ENCODE measurements around the gene CADPS2. TPM values are rescaled to one million over a fixed set of nuclear protein-coding genes. Genes with fewer than 3 reads are reported as not detected.

CADPS2 gene
- total and polyA plus RNA-seq, 2 donors (not counting 1 experiment from before 2014, with no cell fraction given), result 11.5 to 32.2 TPM

DNA sequence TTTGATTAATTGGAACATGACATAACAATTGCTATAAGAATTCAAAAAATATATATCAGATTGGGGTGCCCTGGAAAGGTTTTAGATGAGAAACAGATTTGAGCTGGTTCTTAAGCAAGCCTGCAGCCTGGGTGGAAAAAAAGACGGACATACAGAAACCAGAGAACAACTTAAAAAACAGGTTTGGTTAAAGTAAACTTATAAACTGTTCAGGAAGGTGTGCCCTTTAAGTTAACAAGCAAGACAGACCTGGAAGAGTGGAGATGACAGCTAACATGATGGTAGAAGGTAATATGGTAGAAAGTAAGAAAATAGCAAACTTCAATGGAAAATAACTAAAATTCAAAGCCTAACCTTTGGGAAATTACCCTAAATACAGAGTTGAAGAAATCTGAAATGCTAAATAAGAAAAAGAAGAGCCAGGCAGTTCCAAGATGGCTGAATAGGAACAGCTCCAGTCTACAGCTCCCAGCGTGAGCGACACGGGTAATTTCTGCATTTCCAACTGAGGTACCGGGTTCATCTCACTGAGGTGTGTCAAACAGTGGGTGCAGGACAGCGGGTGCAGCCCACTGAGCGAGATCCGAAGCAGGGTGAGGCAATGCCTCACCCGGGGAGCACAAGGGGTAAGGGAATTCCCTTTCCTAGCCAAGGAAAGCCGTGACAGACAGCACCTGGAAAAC, 52.2 kb downstream of the CADPS2 start:
- H3K4me2 ChIP-seq (ENCODE audit: extremely low read depth, insufficient read depth, low read length), result no peak overlapping the region
- no peaks in the 10 kb centered on the region for H3K36me3 ChIP-seq (ENCODE audit: control insufficient read depth, insufficient read depth, low read length)
- no peak overlapping the region for H3K27ac ChIP-seq (ENCODE audit: insufficient read depth, low read length)
- TF ChIP-seq EZH2 (IDR thresholded peaks at IDR 0.05; ENCODE audit: low read length, missing control alignments), result no peak
- TF ChIP-seq, protein P1, sequence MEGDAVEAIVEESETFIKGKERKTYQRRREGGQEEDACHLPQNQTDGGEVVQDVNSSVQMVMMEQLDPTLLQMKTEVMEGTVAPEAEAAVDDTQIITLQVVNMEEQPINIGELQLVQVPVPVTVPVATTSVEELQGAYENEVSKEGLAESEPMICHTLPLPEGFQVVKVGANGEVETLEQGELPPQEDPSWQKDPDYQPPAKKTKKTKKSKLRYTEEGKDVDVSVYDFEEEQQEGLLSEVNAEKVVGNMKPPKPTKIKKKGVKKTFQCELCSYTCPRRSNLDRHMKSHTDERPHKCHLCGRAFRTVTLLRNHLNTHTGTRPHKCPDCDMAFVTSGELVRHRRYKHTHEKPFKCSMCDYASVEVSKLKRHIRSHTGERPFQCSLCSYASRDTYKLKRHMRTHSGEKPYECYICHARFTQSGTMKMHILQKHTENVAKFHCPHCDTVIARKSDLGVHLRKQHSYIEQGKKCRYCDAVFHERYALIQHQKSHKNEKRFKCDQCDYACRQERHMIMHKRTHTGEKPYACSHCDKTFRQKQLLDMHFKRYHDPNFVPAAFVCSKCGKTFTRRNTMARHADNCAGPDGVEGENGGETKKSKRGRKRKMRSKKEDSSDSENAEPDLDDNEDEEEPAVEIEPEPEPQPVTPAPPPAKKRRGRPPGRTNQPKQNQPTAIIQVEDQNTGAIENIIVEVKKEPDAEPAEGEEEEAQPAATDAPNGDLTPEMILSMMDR (conservative IDR thresholded peaks at IDR 0.05 in 1 of 2, IDR thresholded peaks at IDR 0.05 in 1 of 2; ENCODE audit: low read depth in 1 of 2, low read length in 2 of 2), result no peak
- no peak overlapping the region for H2AFZ ChIP-seq (ENCODE audit: low read length)
- no peaks in the 10 kb centered on the region for H3K27me3 ChIP-seq (ENCODE audit: control insufficient read depth, insufficient read depth, low read length)
- H3K4me3 ChIP-seq (replicated peaks in 1 of 4; ENCODE audit: control extremely low read depth in 1 of 4, insufficient read depth in 1 of 4, low read depth in 3 of 4, low read length in 4 of 4), result no peak overlapping the region
- no peaks in the 10 kb centered on the region for H3K4me1 ChIP-seq (ENCODE audit: control insufficient read depth, extremely low read depth, insufficient read depth, low read length)
- no peaks in the 10 kb centered on the region for H3K9me3 ChIP-seq (ENCODE audit: control insufficient read depth, insufficient read depth, low read depth, low read length)
- DNase-seq (ENCODE audit: low read depth in 2 of 2), result no peak
- H3K79me2 ChIP-seq (ENCODE audit: control insufficient read depth, insufficient read depth, low read length), result no peaks in the 10 kb centered on the region
- H4K20me1 ChIP-seq (ENCODE audit: control insufficient read depth, extremely low read depth, insufficient read depth, low read length), result no peaks in the 10 kb centered on the region
- H3K9ac ChIP-seq (ENCODE audit: insufficient read depth, low read length), result no peak overlapping the region

DNA sequence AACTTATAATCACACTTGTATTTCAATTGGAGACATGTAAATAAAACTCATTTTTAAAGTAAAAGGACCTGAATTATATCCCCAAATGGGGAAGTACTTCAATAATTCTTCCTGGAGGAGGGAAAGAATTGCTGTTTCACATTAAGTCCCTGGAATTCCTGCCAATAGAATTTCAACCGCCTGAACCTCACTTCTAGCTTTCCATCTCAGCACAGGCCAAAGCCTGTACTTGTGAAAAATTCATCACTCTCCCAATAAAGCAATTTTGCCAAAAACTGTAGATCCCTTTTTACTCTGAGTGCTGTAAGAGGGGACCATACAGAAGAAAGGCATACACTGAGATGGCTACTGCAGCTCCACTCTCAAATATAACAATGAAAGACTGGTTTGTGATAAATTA, 54.8 kb downstream of the CADPS2 start:
- no peak overlapping the region for H3K4me2 ChIP-seq (ENCODE audit: extremely low read depth, insufficient read depth, low read length)
- H3K36me3 ChIP-seq (ENCODE audit: control insufficient read depth, insufficient read depth, low read length), result no peaks in the 10 kb centered on the region
- TF ChIP-seq, protein P1 (conservative IDR thresholded peaks at IDR 0.05 in 1 of 2, IDR thresholded peaks at IDR 0.05 in 1 of 2; ENCODE audit: low read depth in 1 of 2, low read length in 2 of 2), result no peak
- no peak for TF ChIP-seq EZH2 (IDR thresholded peaks at IDR 0.05; ENCODE audit: low read length, missing control alignments)
- H3K4me1 ChIP-seq (ENCODE audit: control insufficient read depth, extremely low read depth, insufficient read depth, low read length), result no peaks in the 10 kb centered on the region
- no peak overlapping the region for H2AFZ ChIP-seq (ENCODE audit: low read length)
- no peak for DNase-seq (ENCODE audit: low read depth in 2 of 2)
- H4K20me1 ChIP-seq (ENCODE audit: control insufficient read depth, extremely low read depth, insufficient read depth, low read length), result no peaks in the 10 kb centered on the region
- no peak overlapping the region for H3K4me3 ChIP-seq (replicated peaks in 1 of 4; ENCODE audit: control extremely low read depth in 1 of 4, insufficient read depth in 1 of 4, low read depth in 3 of 4, low read length in 4 of 4)
- no peaks in the 10 kb centered on the region for H3K79me2 ChIP-seq (ENCODE audit: control insufficient read depth, insufficient read depth, low read length)
- no peaks in the 10 kb centered on the region for H3K9me3 ChIP-seq (ENCODE audit: control insufficient read depth, insufficient read depth, low read depth, low read length)
- H3K9ac ChIP-seq (ENCODE audit: insufficient read depth, low read length), result no peak overlapping the region
- no peak overlapping the region for H3K27ac ChIP-seq (ENCODE audit: insufficient read depth, low read length)
- H3K27me3 ChIP-seq (ENCODE audit: control insufficient read depth, insufficient read depth, low read length), result no peaks in the 10 kb centered on the region

DNA sequence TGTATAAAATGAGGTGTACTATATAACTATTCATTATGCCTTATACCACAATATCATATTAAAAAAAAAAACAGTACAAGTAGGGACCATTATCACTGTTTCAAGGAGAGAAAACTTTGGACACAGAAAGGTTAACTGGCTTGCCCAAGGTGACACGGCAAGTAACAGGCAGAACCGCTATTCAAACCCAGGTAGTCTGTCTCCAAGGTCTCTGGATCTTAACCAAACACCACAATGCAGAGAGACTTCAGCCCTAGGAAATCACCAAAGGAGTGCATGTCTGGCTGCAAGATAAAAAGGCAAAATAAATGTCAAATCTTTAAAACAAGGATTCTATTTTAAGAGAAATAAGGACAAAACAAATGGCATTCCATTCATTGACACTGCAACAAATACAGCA, 56.3 kb downstream of the CADPS2 start:
- H3K79me2 ChIP-seq (ENCODE audit: control insufficient read depth, insufficient read depth, low read length), result no peaks in the 10 kb centered on the region
- no peaks in the 10 kb centered on the region for H3K27me3 ChIP-seq (ENCODE audit: control insufficient read depth, insufficient read depth, low read length)
- H3K4me3 ChIP-seq (replicated peaks in 1 of 4; ENCODE audit: control extremely low read depth in 1 of 4, insufficient read depth in 1 of 4, low read depth in 3 of 4, low read length in 4 of 4), result no peak overlapping the region
- H3K9me3 ChIP-seq (ENCODE audit: control insufficient read depth, insufficient read depth, low read depth, low read length), result no peaks in the 10 kb centered on the region
- no peak overlapping the region for H2AFZ ChIP-seq (ENCODE audit: low read length)
- no peaks in the 10 kb centered on the region for H3K36me3 ChIP-seq (ENCODE audit: control insufficient read depth, insufficient read depth, low read length)
- TF ChIP-seq EZH2 (IDR thresholded peaks at IDR 0.05; ENCODE audit: low read length, missing control alignments), result no peak
- TF ChIP-seq, protein P1 (conservative IDR thresholded peaks at IDR 0.05 in 1 of 2, IDR thresholded peaks at IDR 0.05 in 1 of 2; ENCODE audit: low read depth in 1 of 2, low read length in 2 of 2), result no peak
- no peak for DNase-seq (ENCODE audit: low read depth in 2 of 2)
- no peaks in the 10 kb centered on the region for H4K20me1 ChIP-seq (ENCODE audit: control insufficient read depth, extremely low read depth, insufficient read depth, low read length)
- no peak overlapping the region for H3K27ac ChIP-seq (ENCODE audit: insufficient read depth, low read length)
- H3K4me2 ChIP-seq (ENCODE audit: extremely low read depth, insufficient read depth, low read length), result no peak overlapping the region
- no peaks in the 10 kb centered on the region for H3K4me1 ChIP-seq (ENCODE audit: control insufficient read depth, extremely low read depth, insufficient read depth, low read length)
- H3K9ac ChIP-seq (ENCODE audit: insufficient read depth, low read length), result no peak overlapping the region
